CD4-positive, CD25-positive, alpha-beta regulatory T cell (primary cell): ENCODE data around the gene ZFAND5. TPM values are rescaled to one million over a fixed set of nuclear protein-coding genes. Genes with fewer than 3 reads are reported as not detected.
A peak's percentile ranks its signal among the peaks of the same experiment; 100 is the strongest.

Experiments
- ATAC-seq, 2 donors: fragments of 150-1000 bp; cut with Tn5 transposase; one replicate each; pipeline ENCODE4 v1.10.0; 2021; ENCODE audit warnings: low read depth in 2 of 2, moderate number of reproducible peaks in 2 of 2, moderate library complexity in 1 of 2
- DNase-seq, 3 donors: peaks; one replicate each; pipeline versions ENCODE4 v3.0.0 to v3.0.0-alpha.2; 2012 to 2022; ENCODE audit warnings: mixed read lengths in 1 of 3
- H3K27ac ChIP-seq: one replicate; pipeline ENCODE4 v1.7.0; 2013; ENCODE audit warnings: mild to moderate bottlenecking, low read length; ENCODE audit not compliant: insufficient read depth, poor library complexity, severe bottlenecking
- H3K27me3 ChIP-seq: one replicate; pipeline ENCODE4 v1.7.0; 2013; ENCODE audit warnings: low read length; ENCODE audit not compliant: control insufficient read depth, insufficient read depth
- H3K36me3 ChIP-seq: one replicate; pipeline ENCODE4 v1.7.0; 2013; ENCODE audit warnings: mild to moderate bottlenecking, low read length, moderate library complexity; ENCODE audit not compliant: control insufficient read depth, insufficient read depth
- H3K4me1 ChIP-seq: 2 replicates; pipeline ENCODE4 v1.7.0; 2013; ENCODE audit warnings: mild to moderate bottlenecking, low read length; ENCODE audit not compliant: insufficient read depth, control insufficient read depth, poor library complexity, severe bottlenecking
- H3K4me3 ChIP-seq: one replicate; pipeline ENCODE4 v1.7.0; 2013; ENCODE audit warnings: low read depth, mild to moderate bottlenecking, low read length, moderate library complexity
- H3K9me3 ChIP-seq, 2 experiments: 1 replicate in 1 of 2; 2 replicates in 1 of 2; pipeline ENCODE4 v1.7.0; 2013; ENCODE audit warnings: low read length in 2 of 2, mild to moderate bottlenecking in 1 of 2, moderate library complexity in 1 of 2; ENCODE audit not compliant: control insufficient read depth in 2 of 2
- H3K27ac Mint-ChIP-seq, 3 donors: one replicate each; pipeline ENCODE4 v1.8.0; 2020 to 2022; ENCODE audit warnings: mild to moderate bottlenecking in 3 of 3, mixed read lengths in 3 of 3, moderate library complexity in 2 of 3
- H3K27me3 Mint-ChIP-seq: one replicate; pipeline ENCODE4 v1.8.0; 2022; ENCODE audit warnings: mild to moderate bottlenecking, mixed read lengths
- H3K36me3 Mint-ChIP-seq: one replicate; pipeline ENCODE4 v1.8.0; 2020; ENCODE audit warnings: mixed read lengths
- H3K4me1 Mint-ChIP-seq, 4 donors: one replicate each; pipeline ENCODE4 v1.8.0; 2020 to 2022; ENCODE audit warnings: mixed read lengths in 4 of 4, mild to moderate bottlenecking in 1 of 4
- H3K4me3 Mint-ChIP-seq, 4 donors: one replicate each; pipeline ENCODE4 v1.8.0; 2020 to 2022; ENCODE audit warnings: mild to moderate bottlenecking in 4 of 4, mixed read lengths in 4 of 4, moderate library complexity in 3 of 4
- H3K9me3 Mint-ChIP-seq, 7 donors: one replicate each; pipeline ENCODE4 v1.8.0; 2020 to 2022; ENCODE audit warnings: mixed read lengths in 7 of 7, mild to moderate bottlenecking in 3 of 7, moderate library complexity in 2 of 7
- polyA plus RNA-seq, 4 donors: library from polyadenylated mRNA; unstranded; fragments of 300-500 nt; fragmentation: Illumina TruSeq; gene quantifications; one replicate each; pipeline ENCODE4 v1.2.3, GENCODE V29; 2021
- total RNA-seq: library from RNA; stranded (reverse); gene quantifications from one replicate; pipeline ENCODE4 v1.2.3, GENCODE V29; 2022

Gene ZFAND5
- total and polyA plus RNA-seq, 5 donors from 2014 or later, result 63.9 to 291 (median 69.8) TPM

GRCh38 chr9:72334658-72335337 lies 30.2 kb downstream of the ZFAND5 start:
- H3K9me3 Mint-ChIP-seq, result peaks cover 0 to 1% (median 0%) of the 10 kb centered on the region in 7 donors
- no peak overlapping the region for H3K4me3 ChIP-seq
- H3K27ac Mint-ChIP-seq, result no peak overlapping the region
- peaks cover 11% of the 10 kb centered on the region for H3K27me3 ChIP-seq
- no peak overlapping the region for H3K27ac ChIP-seq
- H3K4me1 Mint-ChIP-seq, result no peaks in the 10 kb centered on the region
- H3K27me3 Mint-ChIP-seq, result peaks cover 22% of the 10 kb centered on the region
- ATAC-seq, result no peak
- H3K4me3 Mint-ChIP-seq, result no peak overlapping the region
- H3K4me1 ChIP-seq, result no peaks in the 10 kb centered on the region
- H3K36me3 ChIP-seq, result no peaks in the 10 kb centered on the region
- no peak for DNase-seq
- no peaks in the 10 kb centered on the region for H3K36me3 Mint-ChIP-seq
- H3K9me3 ChIP-seq, result no peaks in the 10 kb centered on the region

GRCh38 chr9:72333709-72334108 lies 31.3 kb downstream of the ZFAND5 start:
- peaks cover 13% of the 10 kb centered on the region for H3K27me3 ChIP-seq
- ATAC-seq (no peak), DNase-seq (no peak)
- Mint-ChIP-seq H3K4me3 (no peak overlapping the region), H3K9me3 (peaks cover 0 to 1% (median 0%) of the 10 kb centered on the region in 7 donors), H3K36me3 (no peaks in the 10 kb centered on the region), H3K27me3 (peaks cover 31% of the 10 kb centered on the region), H3K4me1 (no peaks in the 10 kb centered on the region), H3K27ac (no peak overlapping the region)
- H3K36me3 ChIP-seq, result no peaks in the 10 kb centered on the region
- H3K27ac ChIP-seq, result no peak overlapping the region
- H3K9me3 ChIP-seq, result no peaks in the 10 kb centered on the region
- no peaks in the 10 kb centered on the region for H3K4me1 ChIP-seq
- no peak overlapping the region for H3K4me3 ChIP-seq

- Mint-ChIP-seq H3K9me3 (peaks cover 0 to 1% (median 0%) of the 10 kb centered on the region in 7 donors), H3K4me3 (no peak overlapping the region), H3K4me1 (no peaks in the 10 kb centered on the region), H3K27ac (no peak overlapping the region), H3K27me3 (peaks cover 31% of the 10 kb centered on the region), H3K36me3 (no peaks in the 10 kb centered on the region)
- H3K27ac ChIP-seq, result no peak overlapping the region
- DNase-seq (no peak), ATAC-seq (no peak)
- H3K36me3 ChIP-seq, result no peaks in the 10 kb centered on the region
- H3K27me3 ChIP-seq, result peaks cover 13% of the 10 kb centered on the region
- no peaks in the 10 kb centered on the region for H3K4me1 ChIP-seq
- H3K4me3 ChIP-seq, result no peak overlapping the region
- no peaks in the 10 kb centered on the region for H3K9me3 ChIP-seq
Measured at GRCh38 chr9:72333197-72333596, 31.8 kb downstream of the ZFAND5 start.

GRCh38 chr9:72332351-72332750 lies 32.7 kb downstream of the ZFAND5 start:
- Mint-ChIP-seq H3K4me1 (no peaks in the 10 kb centered on the region), H3K4me3 (no peak overlapping the region), H3K36me3 (no peaks in the 10 kb centered on the region), H3K27ac (no peak overlapping the region), H3K9me3 (peaks cover 0 to under 1% (median 0%) of the 10 kb centered on the region in 7 donors), H3K27me3 (peaks cover 33% of the 10 kb centered on the region)
- no peaks in the 10 kb centered on the region for H3K4me1 ChIP-seq
- no peaks in the 10 kb centered on the region for H3K36me3 ChIP-seq
- H3K9me3 ChIP-seq, result no peaks in the 10 kb centered on the region
- peaks cover 13% of the 10 kb centered on the region for H3K27me3 ChIP-seq
- ATAC-seq (no peak), DNase-seq (no peak)
- H3K4me3 ChIP-seq, result no peak overlapping the region
- H3K27ac ChIP-seq, result no peak overlapping the region

GRCh38 chr9:72327631-72328030 lies 37.4 kb downstream of the ZFAND5 start:
- no peaks in the 10 kb centered on the region for H3K36me3 Mint-ChIP-seq
- H3K27me3 ChIP-seq, result peaks cover 16% of the 10 kb centered on the region

GRCh38 chr9:72326641-72327040 lies 38.4 kb downstream of the ZFAND5 start:
- no peak for DNase-seq

More at GRCh38 chr9:72327631-72328030, 37.4 kb downstream of the ZFAND5 start:
- no peaks in the 10 kb centered on the region for H3K36me3 ChIP-seq
- Mint-ChIP-seq H3K9me3 (no peaks in the 10 kb centered on the region), H3K4me3 (no peak overlapping the region), H3K27me3 (peaks cover 30% of the 10 kb centered on the region), H3K27ac (peak overlapping the region in 1 of 3 donors; percentile 45), H3K4me1 (no peaks in the 10 kb centered on the region)
- no peaks in the 10 kb centered on the region for H3K9me3 ChIP-seq
- no peak overlapping the region for H3K4me3 ChIP-seq
- H3K27ac ChIP-seq, result no peak overlapping the region
- H3K4me1 ChIP-seq, result no peaks in the 10 kb centered on the region
- DNase-seq, result no peak
- ATAC-seq, result no peak

GRCh38 chr9:72324974-72325373 lies 40.0 kb downstream of the ZFAND5 start:
- ATAC-seq, result no peak
- H3K36me3 ChIP-seq, result no peaks in the 10 kb centered on the region
- no peak for DNase-seq
- no peaks in the 10 kb centered on the region for H3K4me1 Mint-ChIP-seq
- H3K9me3 ChIP-seq, result no peaks in the 10 kb centered on the region
- no peaks in the 10 kb centered on the region for H3K36me3 Mint-ChIP-seq
- H3K27ac ChIP-seq, result no peak overlapping the region
- H3K4me3 Mint-ChIP-seq, result no peak overlapping the region
- H3K9me3 Mint-ChIP-seq, result no peaks in the 10 kb centered on the region
- peaks cover 8% of the 10 kb centered on the region for H3K27me3 ChIP-seq
- no peak overlapping the region for H3K4me3 ChIP-seq
- no peak overlapping the region for H3K27ac Mint-ChIP-seq
- H3K4me1 ChIP-seq, result no peaks in the 10 kb centered on the region
- peaks cover 16% of the 10 kb centered on the region for H3K27me3 Mint-ChIP-seq

More at GRCh38 chr9:72326641-72327040, 38.4 kb downstream of the ZFAND5 start:
- Histone ChIP-seq H3K36me3 (no peaks in the 10 kb centered on the region), H3K27ac (no peak overlapping the region), H3K4me3 (no peak overlapping the region), H3K4me1 (no peaks in the 10 kb centered on the region), H3K9me3 (no peaks in the 10 kb centered on the region), H3K27me3 (peaks cover 13% of the 10 kb centered on the region)
- H3K4me1 Mint-ChIP-seq, result no peaks in the 10 kb centered on the region
- H3K27ac Mint-ChIP-seq, result no peak overlapping the region
- ATAC-seq, result no peak
- H3K27me3 Mint-ChIP-seq, result peaks cover 20% of the 10 kb centered on the region
- H3K9me3 Mint-ChIP-seq, result no peaks in the 10 kb centered on the region
- no peaks in the 10 kb centered on the region for H3K36me3 Mint-ChIP-seq
- H3K4me3 Mint-ChIP-seq, result no peak overlapping the region

GRCh38 chr9:72322678-72323077 lies 42.3 kb downstream of the ZFAND5 start:
- H3K27ac Mint-ChIP-seq, result no peak overlapping the region
- no peak overlapping the region for H3K4me3 Mint-ChIP-seq

More at GRCh38 chr9:72322678-72323077, 42.3 kb downstream of the ZFAND5 start:
- Mint-ChIP-seq H3K9me3 (no peaks in the 10 kb centered on the region), H3K4me1 (no peaks in the 10 kb centered on the region), H3K27me3 (peaks cover 3% of the 10 kb centered on the region), H3K36me3 (no peaks in the 10 kb centered on the region)
- no peaks in the 10 kb centered on the region for H3K4me1 ChIP-seq
- H3K9me3 ChIP-seq, result no peaks in the 10 kb centered on the region
- ATAC-seq (no peak), DNase-seq (no peak)
- H3K27ac ChIP-seq, result no peak overlapping the region
- H3K36me3 ChIP-seq, result no peaks in the 10 kb centered on the region
- H3K27me3 ChIP-seq, result peaks cover 8% of the 10 kb centered on the region
- no peak overlapping the region for H3K4me3 ChIP-seq
